ENCODE data around the gene NTNG2. TPM values are rescaled to one million over a fixed set of nuclear protein-coding genes. Genes with fewer than 3 reads are reported as not detected.

Gene NTNG2
- total RNA-seq, 3 donors from 2014 or later = 0.41 to 0.73 (median 0.43) TPM

DNA sequence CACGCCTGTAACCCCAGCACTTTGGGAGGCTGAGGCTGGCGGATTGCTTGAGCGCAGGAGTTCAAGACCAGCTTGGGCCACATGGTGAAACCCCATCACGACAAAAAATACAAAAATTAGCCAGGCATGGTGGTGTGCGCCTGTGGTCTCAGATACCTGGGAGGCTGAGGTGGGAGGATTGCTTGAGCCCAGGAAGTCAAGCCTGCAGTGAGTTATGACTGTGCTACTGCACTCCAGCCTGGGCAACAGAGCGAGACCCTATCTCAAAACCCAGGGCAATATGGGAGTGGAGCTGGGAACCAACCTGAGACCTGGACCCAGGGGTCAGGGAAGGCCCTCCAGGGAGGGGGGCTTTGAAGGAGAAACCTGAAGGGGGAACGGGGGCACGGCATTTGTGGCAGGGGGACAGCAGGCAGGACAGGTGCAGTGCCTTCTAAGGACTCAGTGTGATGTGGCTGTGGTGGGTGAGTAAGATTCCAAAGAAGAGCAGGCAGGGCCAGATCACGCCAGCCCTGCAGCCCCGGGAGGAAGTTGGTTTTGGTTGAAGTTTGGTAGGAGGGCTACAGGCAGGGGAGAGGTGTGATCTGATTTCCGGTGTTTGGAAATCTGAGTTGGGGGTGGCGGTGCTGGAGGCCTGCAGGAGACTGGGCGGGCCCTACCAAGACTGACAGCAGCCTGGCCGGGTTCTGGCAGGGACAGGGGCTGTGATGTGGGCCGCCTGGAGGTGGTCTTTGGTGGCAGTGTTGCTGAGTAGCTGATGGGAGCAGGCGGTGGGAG lies 46.2 kb downstream of the NTNG2 start:
- TF ChIP-seq, protein P1, sequence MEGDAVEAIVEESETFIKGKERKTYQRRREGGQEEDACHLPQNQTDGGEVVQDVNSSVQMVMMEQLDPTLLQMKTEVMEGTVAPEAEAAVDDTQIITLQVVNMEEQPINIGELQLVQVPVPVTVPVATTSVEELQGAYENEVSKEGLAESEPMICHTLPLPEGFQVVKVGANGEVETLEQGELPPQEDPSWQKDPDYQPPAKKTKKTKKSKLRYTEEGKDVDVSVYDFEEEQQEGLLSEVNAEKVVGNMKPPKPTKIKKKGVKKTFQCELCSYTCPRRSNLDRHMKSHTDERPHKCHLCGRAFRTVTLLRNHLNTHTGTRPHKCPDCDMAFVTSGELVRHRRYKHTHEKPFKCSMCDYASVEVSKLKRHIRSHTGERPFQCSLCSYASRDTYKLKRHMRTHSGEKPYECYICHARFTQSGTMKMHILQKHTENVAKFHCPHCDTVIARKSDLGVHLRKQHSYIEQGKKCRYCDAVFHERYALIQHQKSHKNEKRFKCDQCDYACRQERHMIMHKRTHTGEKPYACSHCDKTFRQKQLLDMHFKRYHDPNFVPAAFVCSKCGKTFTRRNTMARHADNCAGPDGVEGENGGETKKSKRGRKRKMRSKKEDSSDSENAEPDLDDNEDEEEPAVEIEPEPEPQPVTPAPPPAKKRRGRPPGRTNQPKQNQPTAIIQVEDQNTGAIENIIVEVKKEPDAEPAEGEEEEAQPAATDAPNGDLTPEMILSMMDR (IDR thresholded peaks at IDR 0.05) = no peak
- no peak for ATAC-seq

DNA sequence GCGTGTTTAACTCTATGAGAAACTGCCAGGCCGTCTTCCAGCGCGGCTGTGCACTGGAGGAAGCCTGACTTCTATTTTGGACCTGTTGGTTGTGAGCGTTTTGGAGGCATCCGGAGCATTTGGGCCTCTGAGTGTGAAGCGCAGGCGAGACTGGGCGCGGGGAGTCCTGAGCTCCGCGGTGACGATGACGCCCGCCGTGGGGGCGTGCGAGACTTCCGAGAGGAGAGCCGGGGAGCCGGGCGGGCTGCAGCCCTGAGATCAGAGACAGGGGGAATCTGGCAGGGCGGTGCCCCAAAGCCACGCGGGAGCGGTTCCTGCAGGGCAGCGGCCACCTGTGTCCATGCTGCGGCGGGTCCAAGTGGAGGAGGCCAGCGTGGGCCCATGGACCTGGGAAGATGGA lies 47.4 kb downstream of the NTNG2 start:
- H3K4me3 ChIP-seq = no peak overlapping the region
- no peaks in the 10 kb centered on the region for H3K36me3 ChIP-seq (ENCODE audit: low read depth)
- intact Hi-C loops (cut with DNase I, micrococcal nuclease) = no loop called here
- ATAC-seq (no peak), DNase-seq (no peak)
- TF ChIP-seq, protein P1 (IDR thresholded peaks at IDR 0.05) = no peak
- no peaks in the 10 kb centered on the region for H3K4me1 ChIP-seq (ENCODE audit: low read depth)
- no peaks in the 10 kb centered on the region for H3K9me3 ChIP-seq

More for the DNA sequence above, 46.2 kb downstream of the NTNG2 start:
- Histone ChIP-seq H3K36me3 (ENCODE audit: low read depth) (no peaks in the 10 kb centered on the region), H3K4me3 (no peak overlapping the region), H3K9me3 (no peaks in the 10 kb centered on the region), H3K4me1 (ENCODE audit: low read depth) (no peaks in the 10 kb centered on the region)
- DNase-seq = no peak
- intact Hi-C loops (cut with DNase I, micrococcal nuclease) = no loop called here

DNA sequence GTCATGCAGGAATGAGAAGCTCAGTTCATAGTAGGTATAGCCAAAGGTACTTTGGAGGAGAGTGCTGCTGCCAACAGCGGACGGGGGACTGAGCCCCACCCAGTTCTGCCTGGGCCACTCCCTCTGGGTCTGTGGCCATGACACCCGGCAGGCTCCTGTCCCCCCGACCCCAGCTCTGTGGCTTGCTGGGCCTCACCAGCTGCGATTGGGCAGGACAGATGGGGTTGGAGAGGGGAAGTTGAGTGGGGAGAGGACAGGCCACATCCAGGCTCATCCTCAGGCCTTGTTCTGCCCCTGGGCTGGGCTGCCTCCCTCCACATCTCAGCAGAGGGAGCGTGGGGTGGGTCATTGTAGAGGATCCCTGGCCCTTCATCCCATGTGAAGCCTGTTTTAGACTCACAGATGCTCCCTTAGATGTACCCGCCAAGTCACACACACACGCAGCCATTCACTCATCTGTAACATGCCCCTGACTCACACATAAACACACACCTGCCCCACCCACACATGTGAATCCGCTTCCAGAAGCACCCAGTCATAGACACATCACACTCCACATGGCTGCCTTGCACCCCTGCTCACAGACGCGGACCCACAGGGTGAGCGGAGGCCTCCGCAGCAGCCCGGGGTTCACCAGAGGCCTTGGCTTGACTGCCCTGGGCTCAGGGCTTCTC lies 48.8 kb downstream of the NTNG2 start:
- Histone ChIP-seq H3K36me3 (ENCODE audit: low read depth) (no peaks in the 10 kb centered on the region), H3K4me3 (no peak overlapping the region), H3K4me1 (ENCODE audit: low read depth) (no peaks in the 10 kb centered on the region), H3K9me3 (no peaks in the 10 kb centered on the region)
- ATAC-seq (no peak), DNase-seq (no peak)
- intact Hi-C loops (cut with DNase I, micrococcal nuclease) = no loop called here
- TF ChIP-seq, protein P1 (IDR thresholded peaks at IDR 0.05) = no peak

DNA sequence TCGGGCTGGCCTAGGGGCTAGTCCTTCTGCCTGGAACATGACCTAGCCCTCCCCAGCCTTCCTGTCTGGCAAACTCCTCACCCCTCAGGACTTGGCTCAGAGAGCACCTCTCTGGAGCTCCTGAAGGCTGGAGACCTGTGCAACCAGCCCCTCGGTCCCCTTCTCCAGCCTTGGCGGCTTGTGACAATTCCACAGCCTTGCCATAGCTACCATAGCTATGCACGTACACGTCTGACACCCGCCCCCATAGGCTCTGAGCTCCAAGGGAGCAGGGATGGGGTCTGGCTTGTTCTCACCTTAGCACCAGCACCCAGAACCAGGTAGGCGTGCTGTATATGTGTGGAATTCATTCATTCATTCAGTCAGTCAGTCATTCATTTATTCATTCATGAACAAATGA lies 49.7 kb downstream of the NTNG2 start:
- intact Hi-C loops (cut with DNase I, micrococcal nuclease) = no loop called here
- no peaks in the 10 kb centered on the region for H3K4me1 ChIP-seq (ENCODE audit: low read depth)
- H3K9me3 ChIP-seq = no peaks in the 10 kb centered on the region
- no peak for DNase-seq
- TF ChIP-seq, protein P1 (IDR thresholded peaks at IDR 0.05) = no peak
- no peak for ATAC-seq
- no peaks in the 10 kb centered on the region for H3K36me3 ChIP-seq (ENCODE audit: low read depth)
- H3K4me3 ChIP-seq = no peak overlapping the region

DNA sequence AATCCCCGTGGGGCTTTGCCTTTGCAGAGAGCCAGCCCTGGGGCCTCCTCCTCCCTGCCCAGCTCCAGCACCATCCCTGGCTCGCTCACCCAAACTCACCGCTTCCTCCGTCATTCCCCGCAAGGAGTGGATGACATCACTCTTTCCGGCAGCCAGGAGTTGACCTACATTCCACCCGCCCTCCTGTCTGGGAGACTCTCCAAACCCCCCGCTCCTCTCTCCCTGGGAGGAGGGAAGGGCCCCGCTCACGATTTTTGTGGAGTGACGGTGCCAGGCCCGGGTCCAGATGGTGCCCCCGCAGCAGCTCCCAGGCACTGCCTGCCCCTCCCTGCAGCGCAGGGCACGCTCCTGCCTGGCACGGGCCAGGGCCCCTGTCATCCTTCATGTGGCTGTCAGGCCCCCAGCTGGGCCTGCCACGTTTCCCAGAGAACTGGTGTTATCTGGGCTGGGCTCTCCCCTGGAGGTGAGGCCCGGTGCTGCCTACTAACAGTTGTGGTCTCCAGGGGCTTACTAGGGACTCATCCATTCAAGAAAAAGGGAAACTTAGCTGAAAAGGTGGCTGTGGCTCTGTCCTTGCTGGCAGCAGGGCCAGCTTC lies 52.3 kb downstream of the NTNG2 start:
- peak; percentile 36 for ATAC-seq

More for the DNA sequence above, 52.3 kb downstream of the NTNG2 start:
- TF ChIP-seq, protein P1 (IDR thresholded peaks at IDR 0.05) = no peak
- Histone ChIP-seq H3K9me3 (no peaks in the 10 kb centered on the region), H3K4me1 (ENCODE audit: low read depth) (no peaks in the 10 kb centered on the region), H3K4me3 (no peak overlapping the region), H3K36me3 (ENCODE audit: low read depth) (no peaks in the 10 kb centered on the region)
- no peak for DNase-seq
- intact Hi-C loops (cut with DNase I, micrococcal nuclease) = no loop called here
